Measurements from ENCODE around the gene LETM1.
"Not testable (repeated sequence)": the region's sequence is repeated elsewhere in the genome, so short reads cannot be mapped to it uniquely, and the experiment has no call there.

Gene LETM1

DNA sequence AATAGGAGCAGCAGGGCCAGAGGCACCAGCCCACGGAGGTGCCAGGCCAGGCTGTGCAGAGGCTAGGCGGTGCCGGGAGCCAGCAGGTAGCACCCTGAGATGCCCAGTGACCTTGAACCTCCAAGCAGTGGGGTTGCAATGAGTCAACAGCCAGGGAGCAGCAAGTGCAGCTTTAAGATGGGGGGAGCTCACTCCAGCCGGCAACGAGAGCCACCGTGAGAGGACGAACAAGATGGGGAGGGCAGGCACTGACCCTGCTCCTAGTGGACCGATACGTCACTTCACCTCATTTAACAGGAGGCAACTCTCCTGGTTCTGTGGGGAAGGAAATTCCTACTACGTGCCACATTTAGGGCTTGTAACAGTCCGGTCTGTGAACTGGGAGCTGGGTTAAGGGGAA, 4.8 kb downstream of the LETM1 start:
- no peak for DNase-seq

DNA sequence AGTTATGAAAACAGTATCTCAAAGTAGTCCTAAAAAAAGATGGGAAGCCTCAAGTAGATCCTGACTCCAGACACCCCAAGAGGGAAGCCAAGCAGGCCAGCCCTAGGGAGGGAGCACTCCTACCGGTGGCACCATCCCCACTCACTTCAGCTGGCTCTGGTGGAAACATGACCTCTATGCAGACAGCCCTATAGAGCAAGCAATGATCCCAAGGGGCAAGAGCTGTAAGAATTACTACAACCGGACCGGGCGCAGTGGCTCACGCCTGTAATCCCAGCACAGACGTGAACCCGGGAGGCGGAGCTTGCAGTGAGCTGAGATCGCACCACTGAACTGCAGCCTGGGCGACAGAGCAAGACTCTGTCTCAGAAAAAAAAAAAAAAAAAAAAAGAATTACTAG, 5.7 kb downstream of the LETM1 start:
- peak; percentile 28 for DNase-seq

GRCh38 chr4:1846580-1846979, 9.4 kb downstream of the LETM1 start:
- no peak for DNase-seq

DNA sequence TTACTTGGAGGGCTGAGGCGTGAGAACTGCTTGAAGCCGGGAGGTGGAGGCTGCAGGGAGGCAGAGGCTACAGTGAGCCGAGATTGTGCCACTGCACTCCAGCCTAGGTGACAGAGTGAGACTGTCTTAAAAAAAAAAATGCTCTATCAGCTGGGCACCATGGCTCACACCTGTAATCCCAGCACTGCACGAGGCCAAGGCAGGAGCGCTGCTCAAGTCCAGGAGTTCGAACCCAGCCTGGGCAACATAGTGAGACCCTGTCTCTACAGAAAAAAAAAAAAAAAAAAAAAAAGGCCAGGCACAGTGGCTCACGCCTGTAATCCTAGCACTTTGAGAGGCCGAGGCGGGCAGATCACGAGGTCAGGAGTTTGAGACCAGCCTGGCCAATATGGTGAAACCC, 11.3 kb downstream of the LETM1 start:
- not testable (repeated sequence) for DNase-seq

DNA sequence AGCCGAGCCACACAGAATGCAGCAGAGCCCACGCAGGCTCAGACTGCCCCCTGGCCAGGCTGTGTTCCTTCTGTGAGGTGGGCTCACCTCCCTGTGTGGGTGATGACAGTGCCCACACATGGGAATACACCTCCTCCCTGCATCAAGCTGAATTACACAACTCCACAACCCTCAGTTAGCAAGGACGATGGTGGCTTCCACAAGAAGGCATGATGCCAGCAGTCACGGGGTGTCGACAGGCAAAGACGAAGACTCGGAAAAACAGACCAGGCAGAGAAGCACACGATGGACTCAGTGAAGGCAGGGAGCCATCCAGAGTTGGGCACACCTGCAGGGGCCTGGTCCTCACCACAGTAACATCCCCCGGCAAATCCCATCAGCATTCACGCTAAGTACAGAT, 12.1 kb downstream of the LETM1 start:
- DNase-seq = no peak

GRCh38 chr4:1842993-1843448, 12.9 kb downstream of the LETM1 start:
- DNase-seq = no peak

- DNase-seq = no peak
These were observed 13.5 kb downstream of the LETM1 start for GRCh38 chr4:1842339-1842895.

GRCh38 chr4:1841887-1842210, 14.1 kb downstream of the LETM1 start:
- no peak for DNase-seq

GRCh38 chr4:1841201-1841886, 14.6 kb downstream of the LETM1 start:
- DNase-seq = no peak

- DNase-seq = no peak
These were observed 16.7 kb downstream of the LETM1 start for GRCh38 chr4:1839282-1839681.

DNA sequence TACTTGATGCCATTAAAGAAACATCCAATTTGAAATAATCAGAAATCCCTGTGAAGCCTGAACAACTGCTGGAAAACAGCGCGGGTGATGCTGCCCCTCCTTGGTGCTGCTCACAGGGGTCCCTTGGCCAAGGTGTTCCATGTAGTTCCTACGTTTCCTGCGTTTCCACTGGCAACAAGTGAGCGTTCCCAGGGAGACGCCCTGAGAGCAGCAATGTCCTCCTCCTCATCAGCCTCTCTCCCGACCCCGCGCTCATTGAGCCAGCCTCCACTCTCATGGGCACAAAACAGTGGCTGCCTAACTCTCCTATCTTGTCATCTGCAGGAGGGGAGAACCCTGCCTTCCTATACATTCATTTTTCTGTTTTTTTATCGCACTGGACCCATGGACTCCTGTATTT, 18.9 kb downstream of the LETM1 start:
- no peak for DNase-seq

GRCh38 chr4:1836650-1837049, 19.3 kb downstream of the LETM1 start:
- no peak for DNase-seq

DNA sequence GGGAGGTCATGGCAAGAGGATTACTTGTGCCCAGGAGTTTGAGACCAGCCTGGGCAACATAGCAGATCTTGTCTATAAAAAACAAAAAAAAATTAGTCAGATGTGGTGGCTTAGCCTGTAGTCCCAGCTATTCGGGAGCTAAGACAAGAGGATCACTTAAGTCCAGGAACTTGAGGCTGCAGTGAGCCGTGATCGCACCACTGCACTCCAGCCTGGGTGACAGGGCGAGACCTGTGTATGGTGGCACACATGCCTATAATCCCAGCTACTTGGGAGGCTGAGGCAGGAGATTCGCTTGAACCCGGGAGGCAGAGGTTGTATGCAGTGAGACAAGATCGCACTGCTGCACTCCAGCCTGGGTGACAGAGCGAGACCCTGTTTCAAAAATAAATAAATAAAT, 20.1 kb downstream of the LETM1 start:
- DNase-seq = not testable (repeated sequence)

- no peak for DNase-seq
These were observed 21.7 kb downstream of the LETM1 start for GRCh38 chr4:1834047-1834775.

- DNase-seq = no peak
These were observed 22.5 kb downstream of the LETM1 start for GRCh38 chr4:1833307-1834046.

- DNase-seq = no peak
These were observed 23.3 kb downstream of the LETM1 start for GRCh38 chr4:1832690-1833089.

GRCh38 chr4:1831331-1831730, 24.6 kb downstream of the LETM1 start:
- no peak for DNase-seq

DNA sequence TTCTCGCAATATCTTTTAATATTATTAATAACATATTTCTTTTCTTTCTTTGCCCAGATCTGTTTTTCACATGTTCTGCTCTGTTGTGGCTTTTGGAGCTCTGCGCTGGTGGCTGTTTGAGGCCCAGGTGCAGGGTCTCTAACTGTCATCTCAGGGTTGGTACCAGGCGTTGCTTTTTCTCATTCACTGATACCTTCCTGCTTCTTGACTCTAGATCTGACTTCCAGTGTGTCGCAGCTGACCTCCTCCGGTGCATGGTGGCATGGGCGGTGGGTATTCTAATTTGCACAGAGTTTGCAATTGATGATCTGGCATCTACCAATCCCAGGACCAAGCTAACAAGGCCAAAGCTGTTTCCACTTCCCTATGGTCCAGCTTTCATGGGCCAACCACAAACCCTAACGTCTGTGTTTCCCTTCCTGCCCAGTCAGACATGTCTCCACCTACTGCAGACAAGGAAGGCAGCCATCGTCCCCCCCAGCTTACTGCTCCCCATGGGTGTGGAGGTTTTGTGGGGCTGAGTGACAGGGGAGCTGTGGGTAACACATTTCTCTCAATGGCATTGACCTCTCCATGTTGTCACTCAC, 25.2 kb downstream of the LETM1 start:
- no peak for DNase-seq

DNA sequence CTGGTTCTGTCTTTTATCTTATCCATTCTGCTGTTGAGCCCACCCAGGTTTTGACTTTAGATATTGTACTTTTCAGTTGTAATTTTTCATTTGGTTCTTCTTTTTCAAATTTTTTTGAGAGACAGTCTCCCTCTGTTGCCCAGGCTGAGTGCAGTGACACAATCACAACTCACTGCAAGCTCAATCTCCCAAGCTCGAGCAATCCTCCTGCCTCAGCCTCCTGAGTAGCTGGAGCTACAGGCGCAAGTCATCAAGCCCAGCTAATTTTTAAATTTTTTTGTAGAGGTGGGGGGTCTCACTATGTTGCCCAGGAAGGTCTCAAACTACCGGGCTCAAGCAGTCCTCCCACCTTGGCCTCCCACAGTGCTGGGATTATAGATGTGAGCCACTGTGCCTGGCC, 25.7 kb downstream of the LETM1 start:
- DNase-seq = no peak

- DNase-seq = no peak
These were observed 29.2 kb downstream of the LETM1 start for GRCh38 chr4:1826531-1827350.

DNA sequence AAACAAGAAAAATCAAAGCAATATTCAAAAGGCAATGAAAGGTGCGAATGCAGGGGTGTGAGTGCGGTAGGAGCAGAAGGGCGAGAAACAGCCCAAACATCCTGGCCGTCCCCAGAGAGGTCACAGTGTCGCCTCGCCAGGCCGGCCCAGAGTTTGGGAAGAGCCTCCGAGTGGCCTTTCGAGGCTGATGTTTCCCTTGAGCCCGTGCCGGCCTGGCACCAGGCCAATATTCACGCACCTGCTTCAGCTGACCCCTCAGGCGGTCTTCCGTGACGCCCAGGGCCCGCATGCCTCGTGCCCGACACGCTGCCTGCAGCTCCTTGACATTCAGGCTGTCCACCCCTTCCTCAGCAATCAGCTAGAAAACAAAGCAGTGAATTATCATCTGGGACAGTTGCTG, 30.6 kb downstream of the LETM1 start:
- no peak for DNase-seq

DNA sequence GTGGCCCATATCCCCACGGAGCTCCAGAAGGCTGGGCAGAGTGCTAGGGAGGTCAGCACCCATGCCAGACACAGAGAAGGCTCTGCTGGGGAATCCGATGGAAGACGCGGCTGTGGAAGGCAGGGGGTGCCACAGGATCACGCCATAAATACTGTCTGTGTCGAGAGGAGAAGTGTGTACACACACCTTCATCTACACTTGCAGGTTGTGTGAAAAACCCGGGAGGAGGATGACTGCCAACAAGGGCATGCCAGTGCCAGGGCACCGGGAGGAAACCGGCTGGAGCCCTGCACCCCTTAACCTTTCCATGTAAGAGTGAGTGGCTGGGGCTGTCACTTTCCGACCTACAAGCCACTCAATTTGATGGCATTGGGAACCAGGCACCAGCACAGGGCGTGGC, 31.2 kb downstream of the LETM1 start:
- no peak for DNase-seq

DNA sequence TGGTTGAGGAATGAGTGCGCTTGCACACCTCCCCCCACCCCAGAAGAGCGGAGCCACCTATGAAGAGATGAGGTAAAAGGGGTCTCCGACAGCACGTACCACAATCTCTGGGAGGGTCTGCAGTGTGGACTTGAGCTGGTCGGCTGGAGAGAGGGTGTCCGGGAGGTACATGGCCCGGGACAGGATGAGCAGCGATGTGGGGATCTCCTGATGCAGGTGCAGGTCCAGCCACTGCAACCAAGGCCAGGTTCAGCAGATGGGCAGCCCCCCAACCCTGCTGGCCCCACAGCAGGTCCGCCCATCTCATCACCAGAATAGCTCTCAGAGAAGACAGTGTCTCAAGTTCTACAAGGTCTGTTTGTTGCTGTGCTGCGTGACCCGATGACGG, 32.4 kb downstream of the LETM1 start:
- no peak for DNase-seq

Data from NCI-H82 (cell line).